NCI-H510A treated with DMSO at 0.1 percent for 48 hours (cell line): ENCODE data around the gene DLG5.
"Not testable (repeated sequence)": the region's sequence is repeated elsewhere in the genome, so short reads cannot be mapped to it uniquely, and the experiment has no call there.

Experiments
- DNase-seq: peaks from one replicate; lab custom pipeline; 2025; lab: John Stamatoyannopoulos, UW

DLG5 gene

GRCh38 chr10:77792155-77792554 is 134.4 kb downstream of the DLG5 start:
- no peak for DNase-seq

DNA sequence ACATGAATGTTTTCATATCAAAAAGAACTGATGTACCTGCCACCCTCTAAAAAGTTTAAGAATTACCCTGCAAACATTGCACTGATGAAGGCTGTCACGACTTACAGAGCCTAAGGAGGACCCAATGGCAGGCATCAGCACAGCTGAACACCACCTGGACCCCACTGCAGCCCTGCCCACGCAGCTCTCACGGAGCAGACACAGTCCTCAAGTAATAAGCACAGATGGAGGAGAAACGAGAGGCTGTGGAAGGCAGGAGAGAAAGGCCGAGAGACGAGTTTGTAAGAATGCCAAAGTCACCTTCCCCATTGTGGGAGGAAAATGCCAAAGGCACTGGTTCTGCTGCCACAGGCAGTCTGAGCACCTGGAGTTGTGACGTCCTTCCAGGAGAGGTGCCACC is 135.0 kb downstream of the DLG5 start:
- no peak for DNase-seq

DNA sequence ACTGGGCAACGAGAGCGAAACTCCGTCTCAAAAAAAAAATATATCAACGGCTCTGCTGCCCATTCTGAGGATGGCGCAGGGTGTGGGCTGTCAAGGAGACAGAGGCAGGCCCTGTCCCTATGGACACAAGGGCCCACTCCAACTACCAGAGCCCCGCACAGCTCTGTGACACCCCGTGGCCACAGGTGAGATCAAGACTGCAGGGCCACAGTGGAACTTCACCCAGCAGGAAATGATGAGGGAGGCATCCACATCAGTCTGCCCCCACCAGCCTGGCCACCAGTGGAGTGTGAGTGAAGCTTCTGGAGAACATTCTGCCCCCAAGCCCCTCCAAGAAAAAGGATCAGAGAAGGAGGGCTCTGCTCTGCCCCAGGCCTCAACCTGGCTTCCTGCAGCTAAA is 136.7 kb downstream of the DLG5 start:
- no peak for DNase-seq

GRCh38 chr10:77789016-77789415 is 137.5 kb downstream of the DLG5 start:
- no peak for DNase-seq

DNA sequence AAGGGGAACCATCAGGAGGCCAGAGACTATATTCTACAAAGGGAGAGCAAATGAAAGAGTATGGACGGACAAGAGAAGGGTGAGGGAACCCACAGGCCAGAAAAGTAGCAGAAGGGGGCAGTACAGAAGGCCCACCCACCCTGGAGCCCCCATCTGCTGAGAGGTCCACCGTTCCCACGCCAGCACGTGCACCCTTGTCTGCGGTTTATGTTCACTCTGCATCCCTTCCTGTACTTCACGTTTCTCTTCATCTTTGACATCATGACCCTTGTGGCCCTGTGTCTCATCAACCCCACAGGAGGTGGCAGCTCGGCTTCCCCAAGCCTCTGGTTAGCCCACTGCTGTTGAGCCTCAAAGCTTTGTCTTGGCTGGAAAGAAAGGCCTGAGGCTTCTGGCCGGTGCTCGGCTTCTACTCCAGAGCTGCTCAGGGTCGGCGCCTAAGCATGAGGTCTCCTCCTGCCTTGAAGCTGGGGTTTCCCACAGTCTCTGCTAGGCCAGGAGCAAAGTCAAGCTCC is 138.0 kb downstream of the DLG5 start:
- no peak for DNase-seq

DNA sequence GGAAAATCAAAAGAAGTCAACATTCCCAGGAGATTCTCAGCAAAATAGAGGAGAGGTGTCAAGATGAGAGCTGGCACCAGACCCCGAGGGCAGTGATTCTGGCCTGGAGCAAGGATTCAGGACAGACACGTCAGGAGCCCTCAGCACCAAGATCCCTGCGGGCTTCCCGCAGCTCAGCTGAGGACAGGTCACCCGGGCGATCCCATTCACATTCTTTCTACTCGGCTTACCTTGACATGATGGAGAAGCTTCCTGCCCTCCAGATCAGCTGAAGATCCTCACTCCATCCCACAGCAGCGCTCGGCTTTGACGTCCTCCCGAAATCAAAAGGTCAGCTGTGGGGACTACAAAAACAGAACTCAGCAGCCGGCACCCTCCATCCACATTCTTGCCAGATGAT is 139.1 kb downstream of the DLG5 start:
- DNase-seq, result no peak

GRCh38 chr10:77784856-77785255 is 141.7 kb downstream of the DLG5 start:
- no peak for DNase-seq

DNA sequence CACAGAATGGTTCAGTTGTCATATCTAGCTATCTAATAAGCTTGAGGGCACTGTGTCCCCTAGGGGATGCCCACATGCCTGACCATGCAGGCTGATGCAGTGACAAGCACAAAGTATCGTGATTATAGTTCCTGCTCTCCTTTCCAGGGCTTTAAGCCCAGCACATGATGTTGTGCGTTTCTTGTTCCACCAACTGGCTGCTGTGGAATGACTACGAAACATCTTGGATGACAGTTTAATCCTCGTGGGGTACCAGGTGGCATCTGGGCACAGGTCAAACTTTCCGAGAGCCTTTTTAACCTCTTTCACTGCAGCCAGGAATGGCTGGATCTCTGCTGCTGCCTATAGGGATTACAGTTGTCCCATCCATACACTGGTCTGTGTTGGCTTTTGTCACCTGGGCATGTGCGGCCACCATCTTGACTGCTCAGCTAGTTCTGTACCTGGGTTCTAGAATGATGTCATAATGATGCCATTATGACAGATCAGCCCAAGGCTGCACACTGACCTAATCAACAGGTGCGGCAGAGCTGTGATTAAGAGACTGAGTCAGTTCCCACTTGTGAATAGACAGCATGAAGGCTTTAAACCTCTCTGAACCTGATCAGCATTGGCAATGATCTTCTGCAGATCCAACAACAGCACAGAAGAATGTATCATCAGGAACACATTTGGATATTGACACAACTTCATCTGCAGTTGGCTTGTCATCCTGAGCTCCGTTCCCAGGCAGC is 144.1 kb downstream of the DLG5 start:
- no peak for DNase-seq

DNA sequence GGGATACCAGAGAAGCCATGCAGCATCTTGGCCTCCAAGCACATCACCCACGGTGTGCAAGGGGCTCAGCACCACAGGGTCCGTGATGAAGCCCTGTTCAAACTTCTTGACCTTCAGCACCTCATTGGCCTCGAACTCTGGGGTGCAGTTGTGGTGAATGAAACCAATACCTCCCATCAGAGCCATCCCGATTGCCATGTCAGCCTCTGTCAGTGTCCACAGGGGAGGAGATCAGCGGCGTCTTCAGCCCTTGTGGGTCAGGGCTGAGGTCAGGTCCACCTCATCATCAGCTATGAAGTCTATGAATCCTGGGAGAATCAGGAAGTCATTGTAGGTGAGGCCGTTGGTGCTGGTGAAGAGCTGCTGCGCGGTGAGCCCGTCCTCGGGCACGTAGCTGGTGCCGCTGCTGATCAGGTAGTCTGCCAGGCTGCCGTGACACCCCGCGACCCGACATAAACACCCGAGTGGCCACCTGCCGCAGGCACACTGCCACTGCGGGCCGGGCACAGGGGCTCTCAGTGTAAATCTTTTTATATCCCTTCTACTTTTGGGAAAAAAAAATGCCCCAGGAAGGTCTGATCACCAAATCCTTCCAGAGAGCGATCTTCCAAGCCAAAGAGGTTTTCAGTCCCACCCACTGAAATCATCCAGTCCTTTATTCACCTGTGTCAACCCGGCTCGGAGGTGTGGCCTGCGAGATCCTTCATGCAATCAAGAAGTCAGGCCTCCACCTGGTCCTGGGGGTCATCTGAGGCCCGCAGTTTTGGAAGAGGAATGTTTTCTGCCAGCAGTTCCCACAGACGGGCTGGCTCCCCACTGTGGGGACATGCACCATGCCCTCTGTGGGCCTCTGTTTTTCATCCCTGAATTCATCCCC is 144.9 kb downstream of the DLG5 start:
- DNase-seq, result no peak

- no peak for DNase-seq
These were observed 146.4 kb downstream of the DLG5 start for GRCh38 chr10:77780180-77780579.

GRCh38 chr10:77776487-77776886 is 150.1 kb downstream of the DLG5 start:
- DNase-seq, result no peak

DNA sequence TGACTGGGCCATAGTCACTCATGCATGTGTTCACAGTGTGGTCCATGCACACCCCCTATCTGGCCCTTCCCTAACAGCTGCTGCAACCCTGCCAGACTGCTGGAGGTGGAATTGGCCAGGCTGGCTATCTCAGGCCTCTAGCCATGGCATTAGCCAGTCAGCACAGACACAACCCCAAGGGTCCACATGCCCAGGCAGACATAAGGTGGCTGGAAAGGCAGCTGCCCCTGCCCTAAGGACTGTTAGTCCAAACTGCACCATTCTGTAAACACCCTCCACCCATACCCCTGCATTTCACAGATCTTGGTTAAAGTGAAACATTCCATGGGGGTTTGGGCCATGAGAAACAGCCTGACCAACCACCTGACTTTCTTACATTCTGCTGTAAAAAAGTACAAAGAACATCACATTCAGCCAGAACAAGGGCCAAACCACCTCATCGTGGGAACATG is 151.6 kb downstream of the DLG5 start:
- no peak for DNase-seq

DNA sequence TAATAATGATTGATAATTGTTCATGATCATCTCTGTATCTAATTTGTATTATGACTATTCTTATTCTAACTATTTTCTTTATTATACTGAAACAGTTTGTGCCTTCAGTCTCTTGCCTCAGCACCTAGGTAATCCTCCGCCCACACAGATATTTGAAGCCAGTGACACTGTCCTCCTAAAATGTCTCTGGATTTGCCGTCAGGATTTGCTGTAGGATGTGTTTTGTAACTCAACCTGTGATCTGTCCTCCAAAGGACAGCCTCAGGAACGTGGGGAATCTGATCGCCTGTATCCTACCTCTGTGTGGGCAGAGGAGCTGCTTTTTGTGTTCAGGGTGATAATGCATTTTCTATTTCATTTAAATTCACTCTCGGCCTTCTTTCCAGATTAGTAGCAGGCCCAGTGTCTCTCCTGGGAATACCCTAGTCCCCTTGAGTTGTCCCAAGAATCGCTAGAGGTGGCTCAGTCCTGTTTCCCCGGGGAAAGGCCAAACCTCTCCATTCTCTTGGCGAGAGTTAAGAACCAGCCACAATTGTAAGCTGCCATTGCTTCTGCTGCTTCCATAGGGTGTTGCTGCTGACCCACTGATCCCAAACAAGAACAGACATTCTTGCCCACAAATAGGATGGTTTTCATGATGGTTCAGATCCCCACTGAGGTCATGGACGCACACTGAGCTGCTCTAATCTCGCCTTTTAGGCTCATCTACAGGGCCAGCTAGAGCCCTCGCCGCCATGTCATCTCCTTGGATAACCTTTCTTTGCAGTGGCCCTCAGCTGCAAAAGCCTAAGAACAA is 152.7 kb downstream of the DLG5 start:
- DNase-seq, result no peak

DNA sequence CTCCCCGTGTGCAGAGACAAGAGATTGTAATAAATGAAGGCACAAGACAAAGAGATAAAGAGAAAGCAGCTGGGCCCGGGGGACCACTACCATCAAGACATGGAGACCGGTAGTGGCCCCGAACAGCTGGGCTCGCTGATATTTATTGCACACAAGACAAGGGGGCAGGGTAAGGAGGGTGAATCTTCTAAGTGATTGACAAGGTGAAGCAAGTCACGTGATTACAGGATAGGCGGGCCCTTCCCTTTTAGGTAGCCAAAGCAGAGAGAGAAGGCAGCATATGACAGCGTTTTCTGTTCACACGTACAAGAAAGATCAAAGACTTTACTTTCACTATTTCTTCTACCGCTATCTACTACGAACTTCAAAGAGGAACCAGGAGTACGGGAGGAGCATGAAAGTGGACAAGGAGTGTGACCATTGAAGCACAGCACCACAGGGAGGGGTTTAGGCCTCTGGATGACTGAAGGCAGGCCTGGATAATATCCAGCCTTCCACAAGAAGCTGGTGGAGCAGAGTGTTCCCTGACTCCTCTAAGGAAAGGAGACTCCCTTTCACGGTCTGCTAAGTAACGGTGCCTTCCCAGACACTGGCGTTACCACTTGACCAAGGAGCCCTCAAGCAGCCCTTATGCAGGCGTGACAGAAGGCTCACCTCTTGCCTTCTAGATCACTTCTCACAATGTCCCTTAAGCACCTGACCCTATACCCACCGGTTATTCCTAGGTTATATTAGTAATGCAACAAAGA is 153.5 kb downstream of the DLG5 start:
- DNase-seq, result not testable (repeated sequence)

DNA sequence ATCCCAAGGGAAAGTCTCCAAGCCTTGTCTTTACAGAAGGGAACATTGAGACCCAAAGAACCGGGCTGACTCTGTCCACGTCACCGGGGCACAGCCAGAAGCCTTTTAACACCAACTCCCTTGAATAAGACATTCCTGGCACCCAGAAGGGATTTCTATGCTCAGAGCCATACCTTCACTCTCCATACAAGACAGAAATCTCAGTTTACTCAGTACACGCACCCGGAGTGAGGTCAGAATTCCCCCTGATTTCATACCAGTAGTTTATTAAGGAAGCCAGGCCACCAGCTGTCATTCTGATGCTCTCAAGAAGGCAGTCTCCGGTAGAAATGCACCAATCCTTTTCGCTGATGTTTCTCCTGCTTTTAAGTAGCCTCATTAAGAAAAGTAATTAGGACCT is 154.7 kb downstream of the DLG5 start:
- no peak for DNase-seq

DNA sequence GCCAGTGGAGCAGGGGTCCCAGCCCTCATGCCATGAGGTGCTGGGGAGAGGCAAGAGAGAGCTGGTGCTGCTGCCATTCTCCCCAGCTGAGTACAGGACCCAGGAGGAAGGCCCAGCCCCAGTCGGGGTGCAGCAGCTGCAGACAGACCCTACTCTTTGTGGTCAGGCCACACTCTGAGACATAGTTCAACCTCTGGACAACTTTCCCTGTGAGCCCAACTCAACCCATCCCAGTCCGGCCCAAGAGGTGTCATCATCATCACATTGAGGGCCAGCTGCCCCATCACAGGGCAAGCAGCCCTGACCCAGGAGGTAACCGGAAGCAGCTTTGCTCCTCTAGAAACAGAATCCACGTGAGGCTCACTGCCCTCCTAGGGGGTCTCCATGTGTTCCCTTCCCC is 155.1 kb downstream of the DLG5 start:
- DNase-seq, result no peak

- no peak for DNase-seq
These were observed 155.7 kb downstream of the DLG5 start for GRCh38 chr10:77770868-77771175.

GRCh38 chr10:77770081-77770867 is 156.3 kb downstream of the DLG5 start:
- DNase-seq, result peak; percentile 38

DNA sequence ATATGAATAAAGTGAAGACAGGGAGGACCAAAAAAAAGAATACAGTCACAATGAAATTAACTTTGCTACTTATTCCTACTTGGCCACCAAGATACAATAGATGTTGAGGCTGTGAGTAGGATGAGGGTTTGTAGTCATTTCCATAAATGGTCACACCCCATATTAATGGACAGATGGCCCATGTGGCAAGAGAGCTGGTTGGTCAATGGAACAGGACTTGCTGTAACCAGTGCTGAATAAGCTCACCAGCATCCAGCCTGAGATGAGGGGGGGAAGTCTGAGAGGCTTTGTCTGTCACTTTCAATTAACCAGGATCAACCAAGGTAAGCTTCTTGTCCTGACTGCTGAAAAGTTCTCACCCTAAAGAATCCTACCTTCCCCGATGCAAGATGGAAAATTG is 158.5 kb downstream of the DLG5 start:
- no peak for DNase-seq

- DNase-seq, result no peak
These were observed 162.8 kb downstream of the DLG5 start for GRCh38 chr10:77763453-77764430.
